BJ (cell line): ENCODE measurements around the gene GNG2. TPM values are rescaled to one million over a fixed set of nuclear protein-coding genes. Genes with fewer than 3 reads are reported as not detected.

Experiments
- CTCF ChIA-PET: fragments of 350-600 bp; formaldehyde crosslinking; extraction: SDS; loops from one replicate; lab custom pipeline; 2021; ENCODE audit warnings: antibody characterized with exemption, inconsistent platforms; lab: Yijun Ruan, JAX
- POLR2A ChIA-PET: fragments of 300-600 bp; sonication (Branson Sonifier 250); formaldehyde crosslinking; extraction: SDS; loops from one replicate; lab custom pipeline; 2021; ENCODE audit warnings: antibody characterized with exemption; lab: Charles Lee
- DNase-seq: peaks from one replicate; pipeline ENCODE4 v3.0.0-alpha.2; 2011; ENCODE audit warnings: low read depth
- H3K27me3 ChIP-seq: 2 replicates; pipeline ENCODE4 v1.6.0; 2011; ENCODE audit warnings: low read length; ENCODE audit not compliant: control insufficient read depth, insufficient read depth
- H3K36me3 ChIP-seq: 2 replicates; pipeline ENCODE4 v1.5.1; 2011; ENCODE audit warnings: low read length; ENCODE audit not compliant: control insufficient read depth, insufficient read depth
- H3K4me3 ChIP-seq: 2 replicates; pipeline ENCODE4 v1.5.1; 2011; ENCODE audit warnings: low read depth, mild to moderate bottlenecking, control low read depth, low read length
- CTCF ChIP-seq: IDR thresholded peaks from 2 replicates; pipeline ENCODE4 v1.5.1; 2011; ENCODE audit warnings: low read depth, mild to moderate bottlenecking, control low read depth, inconsistent platforms, low read length, moderate library complexity; ENCODE audit not compliant: insufficient read depth
- polyA plus RNA-seq: library from polyadenylated mRNA; depleted of rRNA; stranded (reverse); fragments of >200 nt; gene quantifications from 2 replicates; pipeline ENCODE4 v1.2.3, GENCODE V29; 2011

GNG2 gene
- polyA plus RNA-seq, 1 experiment = 4.5 TPM

- ChIA-PET POLR2A (no interaction called here), CTCF (interaction anchor here (0.6 to 8.7 kb wide), 5 partner anchors 7 to 694 kb away, joined by 3 to 70 read pairs (median 9); no protein-coding TSS in a partner anchor)
- Histone ChIP-seq H3K4me3 (no peak overlapping the region), H3K36me3 (no peaks in the 10 kb centered on the region), H3K27me3 (peaks cover 2% of the 10 kb centered on the region; the same call in 1 of the 2 replicates)
- no peak for DNase-seq
- no peak for TF ChIP-seq CTCF
Measured at GRCh38 chr14:51977075-51977474, 116.7 kb downstream of the GNG2 start.

GRCh38 chr14:51978681-51979085 is 118.3 kb downstream of the GNG2 start:
- POLR2A ChIA-PET = no interaction called here
- CTCF ChIA-PET = interaction anchor here (0.8 to 8.7 kb wide), 34 partner anchors 9 to 696 kb away, joined by 3 to 70 read pairs (median 4); partner anchors contain the start of gene GNG2
- TF ChIP-seq CTCF = no peak
- no peak for DNase-seq
- Histone ChIP-seq H3K36me3 (no peaks in the 10 kb centered on the region), H3K4me3 (no peak overlapping the region), H3K27me3 (peaks cover 4% of the 10 kb centered on the region; the same call in 1 of the 2 replicates)

- peak; percentile 90 for TF ChIP-seq CTCF
- ChIA-PET POLR2A (no interaction called here), CTCF (interaction anchor here (0.8 to 8.7 kb wide), 32 partner anchors 8 to 696 kb away, joined by 3 to 70 read pairs (median 4); partner anchors contain the start of gene GNG2)
Measured at GRCh38 chr14:51979088-51979709, 118.8 kb downstream of the GNG2 start.

GRCh38 chr14:51981218-51981854 is 120.9 kb downstream of the GNG2 start:
- Histone ChIP-seq H3K36me3 (no peaks in the 10 kb centered on the region), H3K4me3 (no peak overlapping the region), H3K27me3 (peaks cover 4% of the 10 kb centered on the region; the same call in 1 of the 2 replicates)
- CTCF ChIA-PET = interaction anchor here (1.2 to 8.7 kb wide), 5 partner anchors 14 to 203 kb away, joined by 3 to 70 read pairs (median 4); no protein-coding TSS in a partner anchor
- POLR2A ChIA-PET = interaction anchor here (0.5 kb wide), 1 partner anchor 45 kb away, joined by 11 read pairs; no protein-coding TSS in a partner anchor
- DNase-seq = no peak
- no peak for TF ChIP-seq CTCF

More at GRCh38 chr14:51979088-51979709, 118.8 kb downstream of the GNG2 start:
- DNase-seq = no peak
- H3K27me3 ChIP-seq = peaks cover 4% of the 10 kb centered on the region; the same call in 1 of the 2 replicates
- H3K36me3 ChIP-seq = no peaks in the 10 kb centered on the region
- no peak overlapping the region for H3K4me3 ChIP-seq

- CTCF ChIA-PET = interaction anchor here (1.1 to 1.2 kb wide), 2 partner anchors 10 to 11 kb away, joined by 3 read pairs; no protein-coding TSS in a partner anchor
- Histone ChIP-seq H3K36me3 (no peaks in the 10 kb centered on the region), H3K27me3 (no peaks in the 10 kb centered on the region), H3K4me3 (no peak overlapping the region)
- no peak for TF ChIP-seq CTCF
- POLR2A ChIA-PET = no interaction called here
- no peak for DNase-seq
Measured at GRCh38 chr14:51988221-51988620, 127.8 kb downstream of the GNG2 start.
